GM21515 (cell line): Measurements from ENCODE around the gene TTC39B.

ENCODE experiments used
- ATAC-seq: cut with Tn5 transposase; IDR thresholded peaks from one replicate; pipeline ENCODE4 v1.9.1; 2021; ENCODE audit not compliant: unreplicated experiment

TTC39B gene

GRCh38 chr9:15182730-15183129 lies 124.3 kb downstream of the TTC39B start:
- no peak for ATAC-seq

DNA sequence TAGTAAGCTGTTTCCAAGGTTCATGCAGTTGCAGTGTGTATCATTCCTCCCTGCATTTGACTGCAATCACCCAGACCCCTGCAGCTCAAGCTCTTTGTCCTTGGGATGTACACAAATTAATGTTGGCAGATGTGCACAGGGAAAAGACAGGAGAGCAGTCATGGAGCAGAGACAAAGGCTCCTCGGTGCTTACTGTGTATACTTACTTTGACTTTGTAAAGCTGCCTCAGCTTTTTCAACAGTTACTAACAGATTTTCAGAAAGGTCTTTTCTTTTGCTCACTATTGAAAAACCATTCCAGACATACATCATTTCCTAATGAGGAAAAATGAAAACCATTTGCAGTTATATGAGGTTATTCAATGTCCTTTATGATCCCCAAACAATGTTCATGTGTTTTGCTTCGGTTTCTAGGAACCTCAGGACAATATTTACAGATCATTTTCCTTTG lies 124.9 kb downstream of the TTC39B start:
- ATAC-seq: no peak

GRCh38 chr9:15180124-15180523 lies 126.9 kb downstream of the TTC39B start:
- ATAC-seq: no peak

DNA sequence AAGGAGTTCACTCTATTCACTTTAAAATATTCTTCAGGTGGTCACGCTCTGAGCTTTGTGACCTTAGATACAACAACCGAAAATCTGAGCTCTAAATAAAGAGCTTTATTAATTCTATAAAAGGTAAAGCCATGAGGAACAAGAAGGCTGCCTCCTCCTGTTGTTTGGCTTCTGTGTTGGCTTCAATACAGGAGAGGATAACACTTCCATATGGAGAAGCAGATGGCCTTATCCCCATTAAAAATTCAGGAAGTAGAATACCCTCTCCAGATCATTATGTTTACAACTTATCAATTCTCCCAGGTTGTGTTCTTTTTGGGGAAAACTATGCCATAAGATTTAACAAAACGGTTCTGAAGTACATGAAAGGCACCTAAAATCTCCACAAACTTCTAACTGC lies 128.4 kb downstream of the TTC39B start:
- ATAC-seq: no peak

GRCh38 chr9:15176836-15177235 lies 130.2 kb downstream of the TTC39B start:
- ATAC-seq: no peak

DNA sequence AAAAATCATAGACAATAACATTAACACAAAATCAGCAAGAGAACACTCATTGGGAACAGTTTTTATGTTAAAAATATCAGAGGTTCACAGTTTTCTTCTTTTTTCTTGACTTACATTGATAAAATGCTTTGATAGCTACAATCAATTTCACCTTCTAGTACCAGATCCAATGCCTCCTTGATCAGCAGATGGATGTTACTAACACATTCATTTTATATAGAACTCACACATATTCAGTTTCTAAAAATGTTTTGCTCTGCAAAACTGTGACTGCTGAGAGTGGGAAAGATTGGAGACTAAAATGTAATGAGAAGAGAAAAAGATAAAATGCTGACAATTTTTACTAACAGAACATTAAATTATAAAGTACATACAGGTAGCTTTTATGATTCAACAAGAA lies 143.1 kb downstream of the TTC39B start:
- no peak for ATAC-seq

GRCh38 chr9:15161753-15162152 lies 145.3 kb downstream of the TTC39B start:
- no peak for ATAC-seq

GRCh38 chr9:15160673-15161072 lies 146.3 kb downstream of the TTC39B start:
- no peak for ATAC-seq

DNA sequence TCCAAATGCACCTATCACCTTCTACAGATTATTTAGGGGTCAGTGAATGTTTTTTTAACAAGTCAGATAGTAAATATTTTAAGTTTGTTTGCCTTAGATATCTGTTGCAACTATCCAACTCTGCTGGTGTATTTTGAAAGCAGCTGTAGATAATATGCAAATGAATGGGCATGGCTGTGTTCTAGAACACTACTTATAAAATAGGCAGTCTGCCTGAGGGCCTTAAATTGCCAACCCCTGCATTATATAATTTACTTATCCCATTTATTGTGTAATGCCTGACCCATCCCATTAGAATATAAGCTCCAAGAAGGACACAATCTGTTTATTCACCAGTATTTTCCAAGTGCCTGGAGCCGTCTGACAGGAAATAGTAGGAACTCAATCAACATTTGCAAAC lies 149.0 kb downstream of the TTC39B start:
- ATAC-seq: no peak

DNA sequence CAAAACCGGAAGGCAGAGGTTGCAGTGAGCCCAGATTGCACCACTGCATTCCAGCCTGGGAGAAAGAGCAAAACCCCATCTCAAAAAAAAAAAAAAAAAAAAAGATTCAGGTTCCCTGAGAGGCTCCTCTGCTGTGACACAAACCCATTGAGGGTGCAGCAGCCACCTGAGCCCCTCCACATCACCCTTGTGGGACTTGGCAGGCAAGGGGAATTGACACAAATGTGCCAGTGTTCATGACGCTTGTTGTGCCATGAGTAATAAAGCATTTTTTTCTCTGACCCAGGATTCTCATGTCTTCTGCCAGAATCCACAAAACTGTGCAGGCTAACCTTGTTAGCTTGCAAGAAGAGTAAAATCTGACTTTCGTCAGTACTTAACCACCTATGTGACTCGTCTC lies 149.6 kb downstream of the TTC39B start:
- ATAC-seq: no peak

DNA sequence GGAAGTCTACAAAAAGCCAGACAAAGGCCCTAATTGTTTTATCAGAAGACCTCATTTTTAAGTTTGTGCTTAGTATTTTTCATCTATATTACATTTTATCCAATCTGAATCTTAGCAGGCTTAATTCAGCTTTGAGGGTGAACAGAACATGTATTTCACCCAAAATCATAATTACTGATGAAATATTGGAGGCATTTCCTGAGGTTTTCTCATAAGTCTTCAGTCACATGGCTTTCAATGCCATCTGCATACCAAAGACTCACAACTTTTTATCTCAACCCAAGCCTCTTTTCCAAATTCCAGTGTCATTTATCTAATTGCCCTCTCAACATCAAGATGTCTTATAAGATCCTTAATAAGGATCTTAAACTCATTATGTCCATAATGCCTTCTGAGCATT lies 150.8 kb downstream of the TTC39B start:
- ATAC-seq: no peak

DNA sequence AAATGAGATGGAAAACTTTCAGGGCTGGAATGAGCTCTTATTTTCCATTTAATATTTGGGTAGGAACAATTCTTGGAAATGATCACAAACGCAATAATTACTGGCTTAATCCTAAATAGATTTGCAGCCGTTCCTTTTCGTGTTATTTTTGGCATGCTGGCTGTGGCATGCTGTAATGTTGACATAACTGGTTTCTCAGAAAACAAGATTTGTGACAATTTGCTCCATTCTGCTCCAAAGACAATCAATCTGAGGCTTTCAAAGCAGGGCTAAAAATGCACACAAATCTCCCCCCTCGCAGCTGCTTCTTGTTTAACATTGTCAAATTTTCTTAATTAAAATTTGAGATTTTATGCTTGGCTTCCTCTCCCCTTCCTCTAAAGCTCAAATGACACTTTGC lies 151.2 kb downstream of the TTC39B start:
- no peak for ATAC-seq

DNA sequence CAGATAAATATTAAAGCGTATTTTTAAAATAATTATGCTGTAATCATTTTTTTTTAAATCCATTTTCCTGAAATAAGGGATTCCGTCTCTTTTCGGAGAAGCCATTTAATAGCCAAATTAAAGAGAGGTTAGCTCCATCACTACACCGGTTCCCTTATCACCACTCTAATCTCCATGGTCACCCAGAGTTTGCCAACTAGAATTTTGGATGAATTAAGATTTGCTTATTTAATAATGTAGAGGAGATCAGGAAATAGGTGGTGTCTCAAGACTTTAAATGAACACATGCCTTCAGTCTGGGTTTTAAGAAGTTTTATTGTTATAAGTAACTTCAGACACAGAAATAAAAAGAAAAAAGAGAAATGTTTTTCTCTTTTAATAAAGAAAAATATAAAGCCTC lies 151.7 kb downstream of the TTC39B start:
- no peak for ATAC-seq

DNA sequence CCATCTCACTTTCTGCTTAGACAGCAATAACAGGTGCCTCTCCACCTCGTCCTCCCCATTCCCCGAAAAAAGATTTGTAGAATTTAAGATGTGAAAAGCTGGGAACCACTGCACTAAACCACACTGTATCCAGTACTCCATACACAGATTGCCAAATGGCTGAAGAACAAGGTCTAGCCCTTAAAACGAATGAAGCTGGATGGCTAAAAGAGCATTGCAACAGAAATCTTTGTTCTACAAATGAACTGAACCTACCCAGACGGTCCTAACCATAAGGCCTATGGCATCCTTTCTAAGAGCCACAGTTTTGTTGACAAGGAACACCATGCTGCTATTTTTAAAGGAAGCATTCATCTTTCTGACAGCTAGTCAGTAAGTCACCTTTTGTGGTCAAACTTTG lies 152.3 kb downstream of the TTC39B start:
- ATAC-seq: no peak

DNA sequence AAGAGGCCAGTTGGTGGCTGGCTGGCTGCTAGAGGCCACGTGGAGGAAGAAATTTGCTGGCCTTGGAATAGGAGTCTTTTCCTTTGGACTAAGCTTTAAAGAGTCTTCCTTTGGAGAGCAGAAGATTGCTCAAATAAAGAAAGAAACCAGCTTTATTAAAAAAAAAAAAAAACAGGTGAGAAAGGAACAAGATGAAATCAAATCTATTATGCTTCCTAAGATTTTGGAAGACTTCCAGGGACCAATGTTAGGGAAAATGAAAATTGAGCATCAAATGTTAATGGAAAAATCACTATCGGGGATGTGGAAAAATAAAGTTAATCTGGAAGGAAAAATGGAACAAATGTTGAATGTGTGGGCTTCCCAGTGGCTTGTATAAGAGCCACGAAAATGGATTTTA lies 153.1 kb downstream of the TTC39B start:
- no peak for ATAC-seq

DNA sequence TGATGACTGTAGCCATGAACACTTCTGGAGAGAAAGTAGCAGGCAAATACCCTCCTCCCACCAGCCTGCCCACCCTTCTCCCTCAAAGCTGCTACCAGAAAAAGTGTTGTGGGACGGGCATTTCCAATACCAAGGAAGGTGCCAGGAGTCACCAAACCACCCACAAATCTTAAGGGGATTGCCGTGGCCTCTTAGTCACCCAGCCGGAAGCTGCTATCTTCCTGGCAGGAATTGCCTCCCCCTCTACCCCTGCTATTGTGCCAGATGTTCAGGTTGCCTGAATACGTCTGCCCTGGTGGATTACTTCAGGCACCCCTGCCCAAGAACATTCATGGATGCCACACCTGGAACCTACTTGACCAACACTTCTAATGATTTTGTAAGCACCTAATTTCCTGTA lies 156.1 kb downstream of the TTC39B start:
- ATAC-seq: no peak

GRCh38 chr9:15149450-15149849 lies 157.6 kb downstream of the TTC39B start:
- no peak for ATAC-seq

DNA sequence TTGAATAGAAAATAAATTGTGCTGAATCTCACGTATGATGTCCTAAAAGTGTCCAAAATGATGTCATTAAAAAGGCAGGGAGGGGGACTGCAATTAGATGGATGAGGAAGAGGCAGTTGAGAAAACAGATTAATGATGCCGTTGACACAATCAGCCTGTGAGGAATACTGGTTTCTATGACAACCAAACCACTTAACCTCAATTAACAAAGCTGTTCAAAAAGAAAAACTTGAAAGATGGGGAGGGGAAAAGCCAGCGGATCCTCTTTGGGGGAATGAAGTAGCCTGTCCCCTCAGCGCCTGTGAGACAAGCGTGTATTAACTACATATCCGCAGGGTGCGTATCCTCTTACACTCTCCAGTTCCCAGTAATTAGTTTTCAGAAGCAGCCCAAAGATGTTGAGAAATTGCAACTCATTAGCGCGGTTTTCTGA lies 160.7 kb downstream of the TTC39B start:
- ATAC-seq: no peak

GRCh38 chr9:15144622-15145061 lies 162.4 kb downstream of the TTC39B start:
- ATAC-seq: no peak

DNA sequence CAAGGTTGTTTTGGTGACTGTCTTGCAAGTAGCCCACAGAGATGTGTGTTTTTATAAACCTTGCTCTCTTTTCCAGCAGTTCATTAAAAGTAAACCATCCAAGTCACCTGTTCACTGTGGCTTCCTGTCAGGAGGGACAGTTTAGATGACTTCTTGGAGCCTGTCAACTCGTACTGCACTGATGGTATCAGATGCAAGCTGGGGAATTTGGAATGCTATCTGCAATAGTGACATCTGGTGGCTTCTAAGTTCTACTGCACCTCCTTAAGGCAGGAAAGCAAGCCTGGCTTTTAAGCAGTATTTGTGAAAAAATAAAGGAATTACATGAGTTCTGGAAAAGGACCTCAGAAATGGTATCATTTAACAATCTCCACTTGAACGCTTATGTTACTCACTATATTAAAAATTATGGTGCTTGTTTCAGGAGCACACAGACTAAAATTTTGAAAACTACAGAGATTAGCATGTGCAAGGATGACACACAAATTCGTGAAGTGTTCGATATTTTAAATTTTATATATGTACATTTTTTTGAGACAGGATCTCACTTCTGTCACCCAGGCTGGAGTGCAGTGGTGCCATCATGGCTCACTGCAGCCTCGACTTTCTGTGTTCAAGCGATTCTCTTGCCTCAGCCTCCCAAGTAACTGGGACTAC lies 164.0 kb downstream of the TTC39B start:
- peak; percentile 94 for ATAC-seq

DNA sequence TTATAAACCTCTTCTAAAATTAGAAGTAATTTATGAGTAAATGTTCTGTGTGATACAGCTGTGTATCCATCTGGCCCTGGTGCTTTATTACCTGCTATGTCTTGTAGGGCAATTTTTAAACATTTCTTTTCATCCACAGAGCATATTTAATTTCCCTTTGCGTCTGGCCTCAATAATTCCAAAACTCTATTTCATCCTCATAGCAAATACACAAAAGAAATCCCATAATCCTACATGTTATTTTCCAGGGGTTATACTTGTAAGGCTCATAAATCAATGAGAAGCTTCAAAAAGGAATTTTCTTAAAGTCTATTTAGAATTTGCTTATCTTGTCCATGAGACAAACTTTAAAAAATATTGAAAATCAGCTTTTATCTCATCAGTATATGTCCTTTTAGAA lies 167.0 kb downstream of the TTC39B start:
- ATAC-seq: no peak

DNA sequence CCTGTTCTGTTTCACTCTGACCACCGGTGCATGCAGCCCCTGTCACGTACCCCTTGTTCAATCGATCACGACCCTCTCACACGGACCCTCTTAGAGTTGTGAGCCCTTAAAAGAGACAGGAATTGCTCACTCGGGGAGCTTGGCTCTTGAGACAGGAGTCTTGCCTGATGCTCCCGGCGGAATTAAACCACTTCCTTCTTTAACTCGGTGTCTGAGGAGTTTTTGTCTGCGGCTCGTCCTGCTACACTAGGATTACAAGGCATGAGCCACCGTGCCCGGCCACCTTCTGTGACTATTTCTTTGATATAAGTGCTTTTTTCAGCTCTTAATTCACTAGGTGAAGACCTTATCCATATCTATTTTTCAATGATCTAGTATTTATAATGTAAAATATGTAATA lies 167.5 kb downstream of the TTC39B start:
- ATAC-seq: no peak

GRCh38 chr9:15138357-15138686 lies 168.7 kb downstream of the TTC39B start:
- ATAC-seq: no peak
